ENCODE measurements around the gene SLC27A2.
"Not testable (repeated sequence)": the region's sequence is repeated elsewhere in the genome, so short reads cannot be mapped to it uniquely, and the experiment has no call there.

Gene SLC27A2

GRCh38 chr15:50184863-50185504 lies 3.0 kb downstream of the SLC27A2 start:
- H3K4me1 ChIP-seq (ENCODE audit: insufficient read depth, poor library complexity, severe bottlenecking): no peaks in the 10 kb centered on the region
- peaks cover 18% of the 10 kb centered on the region for H3K27me3 ChIP-seq (ENCODE audit: insufficient read depth, poor library complexity, severe bottlenecking)
- DNase-seq (ENCODE audit: low spot score) (no peak), ATAC-seq (ENCODE audit: low read depth) (no peak)
- H3K36me3 ChIP-seq (ENCODE audit: low read depth): no peaks in the 10 kb centered on the region
- H3K27ac ChIP-seq (ENCODE audit: poor library complexity, severe bottlenecking): no peak overlapping the region
- H3K9me3 ChIP-seq (ENCODE audit: severe bottlenecking): no peaks in the 10 kb centered on the region
- TF ChIP-seq, protein P1, sequence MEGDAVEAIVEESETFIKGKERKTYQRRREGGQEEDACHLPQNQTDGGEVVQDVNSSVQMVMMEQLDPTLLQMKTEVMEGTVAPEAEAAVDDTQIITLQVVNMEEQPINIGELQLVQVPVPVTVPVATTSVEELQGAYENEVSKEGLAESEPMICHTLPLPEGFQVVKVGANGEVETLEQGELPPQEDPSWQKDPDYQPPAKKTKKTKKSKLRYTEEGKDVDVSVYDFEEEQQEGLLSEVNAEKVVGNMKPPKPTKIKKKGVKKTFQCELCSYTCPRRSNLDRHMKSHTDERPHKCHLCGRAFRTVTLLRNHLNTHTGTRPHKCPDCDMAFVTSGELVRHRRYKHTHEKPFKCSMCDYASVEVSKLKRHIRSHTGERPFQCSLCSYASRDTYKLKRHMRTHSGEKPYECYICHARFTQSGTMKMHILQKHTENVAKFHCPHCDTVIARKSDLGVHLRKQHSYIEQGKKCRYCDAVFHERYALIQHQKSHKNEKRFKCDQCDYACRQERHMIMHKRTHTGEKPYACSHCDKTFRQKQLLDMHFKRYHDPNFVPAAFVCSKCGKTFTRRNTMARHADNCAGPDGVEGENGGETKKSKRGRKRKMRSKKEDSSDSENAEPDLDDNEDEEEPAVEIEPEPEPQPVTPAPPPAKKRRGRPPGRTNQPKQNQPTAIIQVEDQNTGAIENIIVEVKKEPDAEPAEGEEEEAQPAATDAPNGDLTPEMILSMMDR (IDR thresholded peaks at IDR 0.05; ENCODE audit: poor library complexity, severe bottlenecking): no peak
- no peak overlapping the region for H3K4me3 ChIP-seq (ENCODE audit: severe bottlenecking)

GRCh38 chr15:50186090-50186489 lies 4.1 kb downstream of the SLC27A2 start:
- Histone ChIP-seq H3K27me3 (ENCODE audit: insufficient read depth, poor library complexity, severe bottlenecking) (peaks cover 16% of the 10 kb centered on the region), H3K4me3 (ENCODE audit: severe bottlenecking) (no peak overlapping the region), H3K36me3 (ENCODE audit: low read depth) (no peaks in the 10 kb centered on the region), H3K9me3 (ENCODE audit: severe bottlenecking) (no peaks in the 10 kb centered on the region), H3K4me1 (ENCODE audit: insufficient read depth, poor library complexity, severe bottlenecking) (no peaks in the 10 kb centered on the region), H3K27ac (ENCODE audit: poor library complexity, severe bottlenecking) (no peak overlapping the region)
- TF ChIP-seq, protein P1 (IDR thresholded peaks at IDR 0.05; ENCODE audit: poor library complexity, severe bottlenecking): no peak
- DNase-seq (ENCODE audit: low spot score) (no peak), ATAC-seq (ENCODE audit: low read depth) (no peak)

- TF ChIP-seq, protein P1 (IDR thresholded peaks at IDR 0.05; ENCODE audit: poor library complexity, severe bottlenecking): peak; percentile 25
- no peak overlapping the region for H3K27ac ChIP-seq (ENCODE audit: poor library complexity, severe bottlenecking)
- ATAC-seq (ENCODE audit: low read depth) (no peak), DNase-seq (ENCODE audit: low spot score) (no peak)
- no peaks in the 10 kb centered on the region for H3K36me3 ChIP-seq (ENCODE audit: low read depth)
- H3K9me3 ChIP-seq (ENCODE audit: severe bottlenecking): no peaks in the 10 kb centered on the region
- no peak overlapping the region for H3K4me3 ChIP-seq (ENCODE audit: severe bottlenecking)
- H3K4me1 ChIP-seq (ENCODE audit: insufficient read depth, poor library complexity, severe bottlenecking): no peaks in the 10 kb centered on the region
- peaks cover 9% of the 10 kb centered on the region for H3K27me3 ChIP-seq (ENCODE audit: insufficient read depth, poor library complexity, severe bottlenecking)
Measured at GRCh38 chr15:50186752-50187151, 4.8 kb downstream of the SLC27A2 start.

- Histone ChIP-seq H3K27ac (ENCODE audit: poor library complexity, severe bottlenecking) (no peak overlapping the region), H3K4me3 (ENCODE audit: severe bottlenecking) (no peak overlapping the region), H3K27me3 (ENCODE audit: insufficient read depth, poor library complexity, severe bottlenecking) (peaks cover 8% of the 10 kb centered on the region), H3K9me3 (ENCODE audit: severe bottlenecking) (no peaks in the 10 kb centered on the region), H3K4me1 (ENCODE audit: insufficient read depth, poor library complexity, severe bottlenecking) (no peaks in the 10 kb centered on the region), H3K36me3 (ENCODE audit: low read depth) (no peaks in the 10 kb centered on the region)
- TF ChIP-seq, protein P1 (IDR thresholded peaks at IDR 0.05; ENCODE audit: poor library complexity, severe bottlenecking): no peak
- ATAC-seq (ENCODE audit: low read depth) (no peak), DNase-seq (ENCODE audit: low spot score) (no peak)
Measured at GRCh38 chr15:50187525-50187924, 5.5 kb downstream of the SLC27A2 start.

GRCh38 chr15:50187997-50188396 lies 6.0 kb downstream of the SLC27A2 start:
- H3K4me3 ChIP-seq (ENCODE audit: severe bottlenecking): no peak overlapping the region
- peaks cover 3% of the 10 kb centered on the region for H3K27me3 ChIP-seq (ENCODE audit: insufficient read depth, poor library complexity, severe bottlenecking)
- DNase-seq (ENCODE audit: low spot score): no peak
- peaks cover under 1% of the 10 kb centered on the region for H3K4me1 ChIP-seq (ENCODE audit: insufficient read depth, poor library complexity, severe bottlenecking)
- no peaks in the 10 kb centered on the region for H3K9me3 ChIP-seq (ENCODE audit: severe bottlenecking)
- ATAC-seq (ENCODE audit: low read depth): no peak
- no peak overlapping the region for H3K27ac ChIP-seq (ENCODE audit: poor library complexity, severe bottlenecking)
- H3K36me3 ChIP-seq (ENCODE audit: low read depth): no peaks in the 10 kb centered on the region
- TF ChIP-seq, protein P1 (IDR thresholded peaks at IDR 0.05; ENCODE audit: poor library complexity, severe bottlenecking): no peak

- H3K9me3 ChIP-seq (ENCODE audit: severe bottlenecking); H3K36me3 ChIP-seq (ENCODE audit: low read depth); ATAC-seq (ENCODE audit: low read depth); H3K4me3 ChIP-seq (ENCODE audit: severe bottlenecking); H3K4me1 ChIP-seq (ENCODE audit: insufficient read depth, poor library complexity, severe bottlenecking); H3K27ac ChIP-seq (ENCODE audit: poor library complexity, severe bottlenecking); H3K27me3 ChIP-seq (ENCODE audit: insufficient read depth, poor library complexity, severe bottlenecking); DNase-seq (ENCODE audit: low spot score): not testable (repeated sequence)
Measured at GRCh38 chr15:50188793-50189192, 6.8 kb downstream of the SLC27A2 start.

Data from RWPE2 (cell line).